Measurements from ENCODE around the gene KRT33B. TPM values are rescaled to one million over a fixed set of nuclear protein-coding genes. Genes with fewer than 3 reads are reported as not detected.

KRT33B gene
- total RNA-seq, 3 donors from 2014 or later, result not detected

- Histone ChIP-seq H3K36me3 (ENCODE audit: low read depth) (no peaks in the 10 kb centered on the region), H3K4me3 (no peak overlapping the region), H3K4me1 (ENCODE audit: low read depth) (no peaks in the 10 kb centered on the region), H3K9me3 (no peaks in the 10 kb centered on the region)
- intact Hi-C loops (cut with DNase I, micrococcal nuclease), result no loop called here
- TF ChIP-seq CTCF (IDR thresholded peaks at IDR 0.05), result no peak
- no peak for DNase-seq
- no peak for ATAC-seq
These were observed 3.5 kb downstream of the KRT33B start for GRCh38 chr17:41366070-41366469.

- no peak for DNase-seq
- Histone ChIP-seq H3K9me3 (no peaks in the 10 kb centered on the region), H3K36me3 (ENCODE audit: low read depth) (no peaks in the 10 kb centered on the region), H3K4me3 (no peak overlapping the region), H3K4me1 (ENCODE audit: low read depth) (no peaks in the 10 kb centered on the region)
- intact Hi-C loops (cut with DNase I, micrococcal nuclease), result no loop called here
- ATAC-seq, result no peak
- no peak for TF ChIP-seq CTCF (IDR thresholded peaks at IDR 0.05)
These were observed 5.7 kb downstream of the KRT33B start for GRCh38 chr17:41363881-41364280.

GRCh38 chr17:41360296-41360995 is 9.2 kb downstream of the KRT33B start:
- intact Hi-C loops (cut with DNase I, micrococcal nuclease), result no loop called here
- no peaks in the 10 kb centered on the region for H3K36me3 ChIP-seq (ENCODE audit: low read depth)
- DNase-seq (no peak), ATAC-seq (no peak)
- no peak overlapping the region for H3K4me3 ChIP-seq
- TF ChIP-seq CTCF (IDR thresholded peaks at IDR 0.05), result no peak
- H3K9me3 ChIP-seq, result no peaks in the 10 kb centered on the region
- H3K4me1 ChIP-seq (ENCODE audit: low read depth), result no peaks in the 10 kb centered on the region

- no peaks in the 10 kb centered on the region for H3K36me3 ChIP-seq (ENCODE audit: low read depth)
- H3K9me3 ChIP-seq, result no peaks in the 10 kb centered on the region
- H3K4me3 ChIP-seq, result no peak overlapping the region
- intact Hi-C loops (cut with DNase I, micrococcal nuclease), result no loop called here
- ATAC-seq (no peak), DNase-seq (no peak)
- TF ChIP-seq CTCF (IDR thresholded peaks at IDR 0.05), result no peak
- H3K4me1 ChIP-seq (ENCODE audit: low read depth), result no peaks in the 10 kb centered on the region
These were observed 15.1 kb downstream of the KRT33B start for GRCh38 chr17:41354536-41354935.

GRCh38 chr17:41352597-41353366 is 16.8 kb downstream of the KRT33B start:
- Histone ChIP-seq H3K4me1 (ENCODE audit: low read depth) (no peaks in the 10 kb centered on the region), H3K4me3 (no peak overlapping the region), H3K9me3 (no peaks in the 10 kb centered on the region), H3K36me3 (ENCODE audit: low read depth) (no peaks in the 10 kb centered on the region)
- no peak for ATAC-seq
- TF ChIP-seq CTCF (IDR thresholded peaks at IDR 0.05), result no peak
- DNase-seq, result no peak
- intact Hi-C loops (cut with DNase I, micrococcal nuclease), result no loop called here
